H9 (cell line): ENCODE results near the gene PCCA. TPM values are rescaled to one million over a fixed set of nuclear protein-coding genes. Genes with fewer than 3 reads are reported as not detected.

ENCODE experiments used
- DNase-seq: peaks from one replicate; pipeline ENCODE4 v3.0.0-alpha.2; 2017
- H2AFZ ChIP-seq: one replicate; pipeline ENCODE4 v1.6.1; 2013; ENCODE audit warnings: mild to moderate bottlenecking, low read length, control low read depth, moderate library complexity
- H2AK5ac ChIP-seq: 2 replicates; pipeline ENCODE4 v1.6.1; 2013; ENCODE audit warnings: low read length, control low read depth, mixed read lengths; ENCODE audit not compliant: insufficient read length
- H2BK120ac ChIP-seq: one replicate; pipeline ENCODE4 v1.6.1; 2013; ENCODE audit warnings: low read depth, mild to moderate bottlenecking, low read length, control low read depth, inconsistent platforms; ENCODE audit not compliant: poor library complexity, severe bottlenecking
- H2BK12ac ChIP-seq: 2 replicates; pipeline ENCODE4 v1.6.1; 2013; ENCODE audit warnings: low read length, control low read depth, mixed read lengths, low read depth; ENCODE audit not compliant: insufficient read length
- H2BK15ac ChIP-seq: 2 replicates; pipeline ENCODE4 v1.6.1; 2013; ENCODE audit warnings: low read depth, low read length, control low read depth
- H2BK20ac ChIP-seq: one replicate; pipeline ENCODE4 v1.6.1; 2013; ENCODE audit warnings: low read depth, mild to moderate bottlenecking, low read length, control low read depth, inconsistent platforms; ENCODE audit not compliant: poor library complexity, severe bottlenecking
- H2BK5ac ChIP-seq: 2 replicates; pipeline ENCODE4 v1.6.1; 2013; ENCODE audit warnings: low read length, control low read depth, mixed read lengths; ENCODE audit not compliant: insufficient read length
- H3K14ac ChIP-seq: 2 replicates; pipeline ENCODE4 v1.6.1; 2013; ENCODE audit warnings: low read length, control low read depth; ENCODE audit not compliant: insufficient read depth
- H3K18ac ChIP-seq: 2 replicates; pipeline ENCODE4 v1.6.1; 2013; ENCODE audit warnings: low read depth, mild to moderate bottlenecking, mixed read lengths, low read length, control low read depth; ENCODE audit not compliant: insufficient read length
- H3K23ac ChIP-seq: 2 replicates; pipeline ENCODE4 v1.6.1; 2013; ENCODE audit warnings: low read length, control low read depth, mixed read lengths, low read depth; ENCODE audit not compliant: insufficient read length
- H3K23me2 ChIP-seq: 2 replicates; pipeline ENCODE4 v1.6.1; 2013; ENCODE audit warnings: low read depth, mild to moderate bottlenecking, mixed read lengths, low read length, control low read depth; ENCODE audit not compliant: insufficient read length, poor library complexity, severe bottlenecking
- H3K27ac ChIP-seq: 2 replicates; pipeline ENCODE4 v1.5.1; 2013; ENCODE audit warnings: low read length, control low read depth, mixed read lengths, low read depth; ENCODE audit not compliant: insufficient read length
- H3K27me3 ChIP-seq: 2 replicates; pipeline ENCODE4 v1.6.1; 2013; ENCODE audit warnings: low read length, control low read depth, inconsistent platforms; ENCODE audit not compliant: insufficient read depth
- H3K4ac ChIP-seq: 2 replicates; pipeline ENCODE4 v1.6.1; 2013; ENCODE audit warnings: low read depth, mild to moderate bottlenecking, control low read depth, inconsistent platforms, low read length, moderate library complexity
- H3K4me1 ChIP-seq: 2 replicates; pipeline ENCODE4 v1.6.1; 2013; ENCODE audit warnings: low read length, control low read depth, inconsistent platforms; ENCODE audit not compliant: insufficient read depth
- H3K4me2 ChIP-seq: 2 replicates; pipeline ENCODE4 v1.6.1; 2013; ENCODE audit warnings: low read length, control low read depth, mixed read lengths; ENCODE audit not compliant: insufficient read length, insufficient read depth
- H3K56ac ChIP-seq: 2 replicates; pipeline ENCODE4 v1.6.1; 2013; ENCODE audit warnings: low read depth, mild to moderate bottlenecking, mixed read lengths, low read length, control low read depth; ENCODE audit not compliant: insufficient read length
- H3K79me1 ChIP-seq: 2 replicates; pipeline ENCODE4 v1.6.1; 2013; ENCODE audit warnings: low read depth, mild to moderate bottlenecking, moderate library complexity, low read length, control low read depth, inconsistent platforms; ENCODE audit not compliant: insufficient read depth, poor library complexity, severe bottlenecking
- H3K79me2 ChIP-seq: 2 replicates; pipeline ENCODE4 v1.6.1; 2013; ENCODE audit warnings: low read length, control low read depth, inconsistent platforms; ENCODE audit not compliant: insufficient read depth
- H3K9ac ChIP-seq: 2 replicates; pipeline ENCODE4 v1.6.1; 2013; ENCODE audit warnings: low read length, control low read depth, mixed read lengths; ENCODE audit not compliant: insufficient read length; ENCODE audit errors: extremely low read depth
- H3K9me3 ChIP-seq: one replicate; pipeline ENCODE4 v1.6.1; 2013; ENCODE audit warnings: low read depth, low read length, inconsistent platforms; ENCODE audit not compliant: control insufficient read depth
- H3T11ph ChIP-seq: one replicate; pipeline ENCODE4 v1.6.1; 2013; ENCODE audit warnings: mild to moderate bottlenecking, low read length, control low read depth, inconsistent platforms
- H4K20me1 ChIP-seq: one replicate; pipeline ENCODE4 v1.6.1; 2013; ENCODE audit not compliant: control insufficient read depth, insufficient read length, insufficient read depth
- H4K5ac ChIP-seq: 2 replicates; pipeline ENCODE4 v1.6.1; 2013; ENCODE audit warnings: low read depth, mild to moderate bottlenecking, mixed read lengths, low read length, control low read depth; ENCODE audit not compliant: insufficient read length
- H4K8ac ChIP-seq: replicated peaks from 2 replicates; pipeline ENCODE4 v1.6.1; 2013; ENCODE audit warnings: low read length, control low read depth, mixed read lengths, low read depth; ENCODE audit not compliant: insufficient read length
- H4K91ac ChIP-seq: 2 replicates; pipeline ENCODE4 v1.6.1; 2013; ENCODE audit warnings: low read depth, mild to moderate bottlenecking, moderate library complexity, mixed read lengths, low read length, control low read depth; ENCODE audit not compliant: insufficient read length
- H3K27ac Mint-ChIP-seq, 3 experiments: 2 replicates in 2 of 3; 3 replicates in 1 of 3; pipeline ENCODE4 v1.8.0; 2020 to 2021; ENCODE audit warnings: mixed read lengths in 3 of 3, mild to moderate bottlenecking in 1 of 3, moderate library complexity in 1 of 3
- H3K27me3 Mint-ChIP-seq: 2 replicates; pipeline ENCODE4 v1.8.0; 2021; ENCODE audit warnings: low read depth, mild to moderate bottlenecking, moderate library complexity, mixed read lengths
- H3K36me3 Mint-ChIP-seq, 3 experiments: 2 replicates in 2 of 3; 3 replicates in 1 of 3; pipeline ENCODE4 v1.8.0; 2020 to 2021; ENCODE audit warnings: low read depth in 3 of 3, mixed read lengths in 3 of 3; ENCODE audit not compliant: insufficient read depth in 1 of 3
- H3K4me1 Mint-ChIP-seq, 2 experiments: 2 replicates each; pipeline ENCODE4 v1.8.0; 2020; ENCODE audit warnings: mixed read lengths in 2 of 2
- H3K4me3 Mint-ChIP-seq, 2 experiments: 2 replicates in 1 of 2; 3 replicates in 1 of 2; pipeline ENCODE4 v1.8.0; 2020 to 2021; ENCODE audit warnings: mild to moderate bottlenecking in 2 of 2, mixed read lengths in 2 of 2, moderate library complexity in 1 of 2
- H3K9me3 Mint-ChIP-seq, 2 experiments: 2 replicates in 1 of 2; 3 replicates in 1 of 2; pipeline ENCODE4 v1.8.0; 2020; ENCODE audit warnings: mild to moderate bottlenecking in 2 of 2, mixed read lengths in 2 of 2, moderate library complexity in 1 of 2
- WGBS: extraction: QIAGEN DNeasy Blood & Tissue Kit; methylation state at CpG from one replicate; pipeline ENCODE4 v1.1.7; 2013; ENCODE audit warnings: missing lambda C conversion rate, low lambda C conversion rate, mixed read lengths; ENCODE audit not compliant: insufficient read length; ENCODE audit errors: extremely low coverage; 5-methylcytosine and 5-hydroxymethylcytosine counted together
- total RNA-seq: library from RNA; stranded (reverse); gene quantifications from 2 replicates; pipeline ENCODE4 v1.2.1, GENCODE V29; 2021
- TF ChIP-seq, protein P1 (sequence below): fragments of 200-600 bp; sonication (generic); conservative IDR thresholded peaks from 3 replicates; pipeline ENCODE4 v1.8.0; 2021; ENCODE audit warnings: antibody characterized with exemption, mild to moderate bottlenecking

PCCA gene
- total RNA-seq, 1 experiment from 2014 or later = 56.5 TPM

DNA sequence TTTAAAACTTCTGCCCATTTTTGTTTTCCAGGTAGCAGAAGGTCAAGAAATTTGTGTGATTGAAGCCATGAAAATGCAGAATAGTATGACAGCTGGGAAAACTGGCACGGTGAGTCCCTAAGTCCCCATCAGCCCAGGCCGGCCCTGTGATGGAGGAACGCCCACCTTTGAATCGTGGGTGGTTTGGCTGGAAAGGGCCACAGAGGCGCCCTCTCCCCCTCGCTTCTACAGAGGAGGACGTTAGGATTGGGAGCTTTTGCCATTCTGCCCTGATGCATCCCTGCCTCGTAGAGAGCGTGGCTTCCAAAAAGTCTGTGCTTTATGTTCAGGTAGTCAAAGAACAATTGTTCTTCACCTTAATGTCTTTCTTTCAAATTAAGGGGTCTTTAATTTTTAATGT is 438.8 kb downstream of the PCCA start:
- Mint-ChIP-seq H3K4me1 (peaks cover 35 to 47% of the 10 kb centered on the region in 2 experiments), H3K27me3 (no peaks in the 10 kb centered on the region), H3K4me3 (no peak overlapping the region), H3K36me3 (peaks cover 10 to 29% (median 20%) of the 10 kb centered on the region in 3 experiments; a peak in 6 of 7 replicates), H3K27ac (no peak overlapping the region), H3K9me3 (no peaks in the 10 kb centered on the region)
- Histone ChIP-seq H4K5ac (no peak overlapping the region), H3K4me2 (no peak overlapping the region), H3K14ac (no peak overlapping the region), H3K4me1 (peaks cover 4% of the 10 kb centered on the region; the same call in 1 of the 2 replicates), H2AK5ac (no peak overlapping the region), H3K9me3 (no peaks in the 10 kb centered on the region), H3K9ac (no peak overlapping the region), H2BK20ac (no peak overlapping the region), H3K79me1 (no peaks in the 10 kb centered on the region), H2AFZ (no peak overlapping the region), H3K23me2 (no peaks in the 10 kb centered on the region), H4K8ac (no peak overlapping the region), H3K4ac (no peak overlapping the region), H3K23ac (no peak overlapping the region), H3K79me2 (no peaks in the 10 kb centered on the region), H3K27ac (no peak overlapping the region), H2BK15ac (no peak overlapping the region), H4K20me1 (peaks cover 2% of the 10 kb centered on the region), H2BK12ac (no peak overlapping the region), H2BK5ac (no peak overlapping the region), H3K18ac (no peak overlapping the region), H2BK120ac (no peak overlapping the region), H4K91ac (no peak overlapping the region), H3K27me3 (no peaks in the 10 kb centered on the region), H3T11ph (no peak overlapping the region), H3K56ac (no peak overlapping the region)
- DNase-seq = no peak
- no CpG with 5 or more reads among the region's 9 CpGs for WGBS
- TF ChIP-seq, protein P1, sequence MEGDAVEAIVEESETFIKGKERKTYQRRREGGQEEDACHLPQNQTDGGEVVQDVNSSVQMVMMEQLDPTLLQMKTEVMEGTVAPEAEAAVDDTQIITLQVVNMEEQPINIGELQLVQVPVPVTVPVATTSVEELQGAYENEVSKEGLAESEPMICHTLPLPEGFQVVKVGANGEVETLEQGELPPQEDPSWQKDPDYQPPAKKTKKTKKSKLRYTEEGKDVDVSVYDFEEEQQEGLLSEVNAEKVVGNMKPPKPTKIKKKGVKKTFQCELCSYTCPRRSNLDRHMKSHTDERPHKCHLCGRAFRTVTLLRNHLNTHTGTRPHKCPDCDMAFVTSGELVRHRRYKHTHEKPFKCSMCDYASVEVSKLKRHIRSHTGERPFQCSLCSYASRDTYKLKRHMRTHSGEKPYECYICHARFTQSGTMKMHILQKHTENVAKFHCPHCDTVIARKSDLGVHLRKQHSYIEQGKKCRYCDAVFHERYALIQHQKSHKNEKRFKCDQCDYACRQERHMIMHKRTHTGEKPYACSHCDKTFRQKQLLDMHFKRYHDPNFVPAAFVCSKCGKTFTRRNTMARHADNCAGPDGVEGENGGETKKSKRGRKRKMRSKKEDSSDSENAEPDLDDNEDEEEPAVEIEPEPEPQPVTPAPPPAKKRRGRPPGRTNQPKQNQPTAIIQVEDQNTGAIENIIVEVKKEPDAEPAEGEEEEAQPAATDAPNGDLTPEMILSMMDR = no peak
